ENCODE results near the gene EEF1AKMT3.

EEF1AKMT3 gene

DNA sequence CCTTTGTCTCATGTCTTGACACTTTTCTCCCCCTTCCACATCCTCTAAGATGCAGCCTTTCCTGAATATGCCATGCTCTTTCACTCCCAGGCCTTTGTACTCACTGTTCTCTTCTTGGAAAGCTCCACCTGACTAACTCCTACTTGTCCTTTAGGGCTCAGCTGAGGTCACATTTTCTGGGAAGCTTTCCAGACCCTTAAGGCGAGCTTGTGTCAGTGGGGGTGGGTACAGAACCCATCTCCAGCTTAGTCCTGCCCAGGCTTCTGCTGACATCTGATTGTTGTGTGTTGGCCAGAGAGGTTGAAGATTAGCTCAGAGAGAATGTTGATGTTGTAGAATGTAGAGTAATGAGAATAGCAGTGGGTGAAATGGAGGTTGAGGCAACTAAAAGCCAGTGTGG, 7.3 kb downstream of the EEF1AKMT3 start:
- H3K4me3 Mint-ChIP-seq = no peak overlapping the region
- no peak overlapping the region for H3K27ac Mint-ChIP-seq
- ATAC-seq (no peak), DNase-seq (no peak)
- H3K9me3 Mint-ChIP-seq = no peaks in the 10 kb centered on the region
- H3K27me3 Mint-ChIP-seq = no peaks in the 10 kb centered on the region
- H3K4me1 Mint-ChIP-seq = peaks cover 23% of the 10 kb centered on the region

DNA sequence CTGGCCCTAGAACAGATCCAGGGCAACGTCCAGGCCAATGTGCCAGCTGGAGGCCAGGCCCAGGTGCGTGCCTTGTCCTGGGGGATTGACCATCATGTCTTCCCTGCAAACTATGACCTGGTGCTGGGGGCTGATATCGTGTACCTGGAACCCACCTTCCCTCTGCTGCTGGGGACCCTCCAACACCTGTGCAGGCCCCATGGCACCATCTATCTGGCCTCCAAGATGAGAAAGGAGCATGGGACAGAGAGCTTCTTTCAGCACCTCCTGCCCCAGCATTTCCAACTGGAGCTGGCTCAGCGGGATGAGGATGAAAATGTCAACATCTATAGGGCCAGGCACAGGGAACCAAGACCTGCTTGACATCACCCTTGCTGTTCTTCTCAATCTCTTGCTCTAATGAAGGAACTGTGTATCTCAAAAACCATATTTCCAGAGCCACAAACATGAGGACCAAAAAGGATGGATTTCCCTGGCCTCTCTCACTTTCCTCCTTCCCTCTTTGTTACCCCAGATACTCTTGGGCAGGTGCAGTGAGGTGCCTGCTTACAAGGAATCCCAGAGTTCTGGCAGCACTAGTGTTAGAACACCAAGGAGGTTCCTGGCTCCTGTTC, 8.0 kb downstream of the EEF1AKMT3 start:
- no peak overlapping the region for H3K4me3 Mint-ChIP-seq
- no peaks in the 10 kb centered on the region for H3K9me3 Mint-ChIP-seq
- no peak overlapping the region for H3K27ac Mint-ChIP-seq
- ATAC-seq = no peak
- no peaks in the 10 kb centered on the region for H3K27me3 Mint-ChIP-seq
- H3K4me1 Mint-ChIP-seq = peaks cover 23% of the 10 kb centered on the region
- DNase-seq = no peak

DNA sequence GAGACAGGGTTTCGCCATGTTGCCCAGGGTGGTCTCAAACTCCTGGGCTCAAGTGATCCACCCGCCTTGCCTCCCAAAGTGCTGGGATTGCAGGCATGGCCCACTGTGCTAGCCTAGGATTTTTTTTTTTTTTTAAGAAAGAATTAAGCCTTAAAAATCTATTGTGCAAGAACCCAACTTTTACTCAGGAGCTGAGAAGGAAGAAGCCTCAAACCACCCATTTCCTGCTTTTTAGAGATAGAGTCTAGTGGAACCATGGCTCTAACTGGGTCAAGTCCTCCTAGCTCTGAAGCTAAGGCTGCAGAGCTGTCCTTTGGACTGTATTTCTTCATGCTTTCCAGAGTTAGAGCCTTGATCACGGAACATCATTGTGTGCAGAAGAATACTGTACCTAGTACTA, 8.8 kb downstream of the EEF1AKMT3 start:
- peaks cover 23% of the 10 kb centered on the region for H3K4me1 Mint-ChIP-seq
- H3K27ac Mint-ChIP-seq = no peak overlapping the region
- no peak for ATAC-seq
- H3K27me3 Mint-ChIP-seq = no peaks in the 10 kb centered on the region
- DNase-seq = no peak
- H3K9me3 Mint-ChIP-seq = no peaks in the 10 kb centered on the region
- H3K4me3 Mint-ChIP-seq = no peak overlapping the region

DNA sequence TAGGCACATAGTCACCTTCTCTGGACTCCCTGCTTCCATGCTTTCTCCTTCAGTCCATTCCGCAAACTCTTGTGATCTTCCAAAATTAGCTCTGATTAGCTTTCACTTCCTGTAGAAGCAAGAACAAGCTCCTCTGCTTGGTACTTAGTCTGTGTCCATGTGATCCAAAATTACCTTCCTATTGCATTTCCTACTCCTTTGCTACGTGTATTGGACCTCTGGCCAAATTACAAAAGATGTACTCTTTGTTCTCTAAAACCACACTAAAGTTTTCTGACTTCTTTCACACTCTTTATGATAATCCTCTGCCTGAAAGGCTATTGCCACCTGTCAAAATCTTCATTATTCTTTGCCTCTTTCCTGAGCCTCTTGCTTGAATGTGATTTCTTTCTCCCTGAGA, 9.4 kb downstream of the EEF1AKMT3 start:
- H3K4me3 Mint-ChIP-seq = no peak overlapping the region
- H3K9me3 Mint-ChIP-seq = no peaks in the 10 kb centered on the region
- ATAC-seq (no peak), DNase-seq (no peak)
- H3K4me1 Mint-ChIP-seq = peaks cover 23% of the 10 kb centered on the region
- no peaks in the 10 kb centered on the region for H3K27me3 Mint-ChIP-seq
- peak overlapping the region in 1 of 2 donors; percentile 96 for H3K27ac Mint-ChIP-seq

DNA sequence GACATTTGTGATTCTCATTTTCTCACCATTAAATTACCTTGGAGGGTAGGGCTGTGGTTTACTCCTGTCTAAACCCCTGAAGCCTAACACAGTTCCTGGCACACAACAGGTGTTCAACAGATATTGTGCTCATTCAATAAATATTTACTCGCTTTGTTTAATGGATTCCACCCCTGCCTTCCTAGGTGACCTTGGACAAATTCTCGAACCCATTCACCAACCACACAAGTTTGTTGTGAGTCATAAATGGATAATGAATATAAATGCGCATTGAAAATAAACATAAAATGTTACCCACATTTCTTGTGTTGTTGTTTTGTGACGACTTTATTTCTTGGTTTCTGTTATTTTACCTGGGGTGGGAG, 9.8 kb downstream of the EEF1AKMT3 start:
- ATAC-seq = peak; percentile 3
- no peaks in the 10 kb centered on the region for H3K27me3 Mint-ChIP-seq
- peak overlapping the region; percentile 94 to 99 for H3K4me3 Mint-ChIP-seq
- no peak for DNase-seq
- no peaks in the 10 kb centered on the region for H3K9me3 Mint-ChIP-seq
- peak overlapping the region; percentile 96 to 97 for H3K27ac Mint-ChIP-seq
- peaks cover 23% of the 10 kb centered on the region for H3K4me1 Mint-ChIP-seq

DNA sequence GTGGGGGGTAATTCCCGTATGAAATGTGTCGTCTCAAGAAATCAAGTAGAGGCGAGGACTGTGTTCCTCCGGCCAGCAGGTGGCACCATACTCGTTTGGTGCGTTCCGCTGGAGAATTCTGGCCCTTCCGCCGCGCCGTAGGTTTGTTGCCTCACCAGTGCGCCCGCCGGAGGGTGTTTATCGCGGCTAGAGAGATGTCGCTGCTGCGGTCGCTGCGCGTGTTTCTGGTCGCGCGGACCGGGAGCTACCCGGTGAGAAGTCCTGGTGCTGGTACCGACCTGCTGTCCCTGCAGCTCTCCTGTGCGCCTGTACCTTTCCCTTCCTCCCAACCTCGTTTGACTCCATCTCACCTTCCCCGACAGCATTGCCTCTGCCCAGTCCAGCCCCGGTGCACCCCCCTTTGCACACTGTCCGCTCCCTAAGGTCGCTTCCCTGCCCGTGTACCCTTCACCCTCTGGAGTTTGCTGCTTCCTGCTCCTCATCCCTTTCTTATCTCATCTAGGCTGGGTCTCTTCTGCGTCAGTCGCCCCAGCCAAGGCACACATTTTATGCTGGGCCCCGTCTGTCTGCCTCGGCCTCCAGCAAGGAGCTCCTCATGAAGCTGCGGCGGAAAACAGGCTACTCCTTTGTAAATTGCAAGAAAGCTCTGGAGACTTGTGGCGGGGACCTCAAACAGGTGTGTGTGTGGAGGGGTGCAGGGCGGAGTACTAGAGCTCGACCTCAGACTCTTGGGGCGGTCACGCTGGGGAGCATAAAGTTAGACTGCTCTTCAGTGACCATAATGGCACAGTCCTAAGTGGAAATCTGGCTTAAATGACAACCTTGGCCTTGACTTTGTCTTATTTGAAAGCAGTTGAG, 10.4 kb downstream of the EEF1AKMT3 start, which contains the start of gene TSFM:
Gene TSFM (plus strand): TSS at position 180 of the 858 bp plus-strand sequence. CDS start 15 bp downstream, at position 195.
- Mint-ChIP-seq H3K4me3 (peak within 1 kb of the TSS; percentile 94 to 99), H3K27ac (peak within 1 kb of the TSS; percentile 96 to 97), H3K27me3 (no peaks in the 10 kb centered on the region), H3K4me1 (peaks cover 23% of the 10 kb centered on the region), H3K9me3 (no peaks in the 10 kb centered on the region)
- peak; percentile 93 to 95 for DNase-seq
- ATAC-seq = peak; percentile 96

DNA sequence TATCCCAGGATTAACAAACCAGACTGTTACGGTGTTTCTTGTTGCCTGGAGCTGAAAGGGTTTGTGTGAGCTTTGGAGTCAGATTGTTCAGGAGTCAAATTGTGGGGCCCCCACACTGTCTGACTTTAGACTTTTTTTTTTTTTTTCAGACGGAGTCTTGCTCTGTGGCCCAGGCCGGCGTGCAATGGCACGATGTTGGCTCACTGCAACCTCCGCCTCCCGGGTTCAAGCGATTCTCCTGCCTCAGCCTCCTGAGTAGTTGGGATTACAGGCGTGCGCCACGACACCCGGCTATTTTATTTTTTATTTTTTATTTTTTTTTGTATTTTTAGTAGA, 11.0 kb downstream of the EEF1AKMT3 start:
- no peak for ATAC-seq
- Mint-ChIP-seq H3K27me3 (no peaks in the 10 kb centered on the region), H3K4me1 (peaks cover 23% of the 10 kb centered on the region), H3K27ac (peak overlapping the region in 1 of 2 donors; percentile 96), H3K9me3 (no peaks in the 10 kb centered on the region), H3K4me3 (peak overlapping the region; percentile 94 to 99)
- DNase-seq = no peak

DNA sequence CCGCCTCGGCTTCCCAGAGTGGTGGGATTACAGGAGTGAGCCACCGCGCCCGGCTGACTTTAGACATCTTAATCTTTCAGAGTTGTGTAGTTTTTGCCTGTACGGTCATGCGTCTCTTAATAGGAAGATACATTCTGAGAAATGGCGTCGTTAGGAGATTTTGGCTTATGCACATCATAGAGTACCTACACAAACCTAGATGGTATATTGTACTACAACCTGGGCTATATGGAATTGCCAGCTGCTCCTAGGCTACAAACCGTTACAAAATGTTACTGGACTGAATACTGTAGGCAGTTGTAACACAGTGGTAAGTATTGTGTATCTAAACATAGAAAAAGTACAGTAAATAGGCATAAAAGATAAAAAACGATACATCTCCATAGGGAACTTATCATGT, 11.4 kb downstream of the EEF1AKMT3 start:
- no peaks in the 10 kb centered on the region for H3K9me3 Mint-ChIP-seq
- DNase-seq = no peak
- H3K27me3 Mint-ChIP-seq = no peaks in the 10 kb centered on the region
- peak overlapping the region; percentile 62 to 70 for H3K4me3 Mint-ChIP-seq
- H3K27ac Mint-ChIP-seq = peak overlapping the region in 1 of 2 donors; percentile 42
- H3K4me1 Mint-ChIP-seq = peaks cover 23% of the 10 kb centered on the region
- ATAC-seq = no peak

DNA sequence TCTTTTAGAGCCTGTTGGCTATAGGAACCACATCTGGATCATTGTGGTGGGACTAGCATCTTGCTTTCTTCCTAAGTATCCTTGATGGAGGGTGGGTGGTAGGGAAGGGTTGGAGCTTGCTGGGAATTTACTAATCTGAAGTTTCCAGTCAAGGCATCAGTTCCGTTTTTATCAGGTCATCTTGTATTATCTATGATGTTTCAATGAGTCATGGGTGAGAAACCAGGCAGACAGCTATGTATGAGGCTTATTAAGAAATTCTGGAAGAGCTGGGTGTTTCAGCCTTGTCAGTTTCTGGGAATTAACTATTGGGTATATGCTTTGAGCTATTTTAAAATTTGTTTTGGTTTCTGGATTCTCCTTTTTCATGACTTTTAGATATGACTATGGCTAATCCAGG, 21.5 kb downstream of the EEF1AKMT3 start:
- DNase-seq (no peak), ATAC-seq (no peak)
- Mint-ChIP-seq H3K9me3 (no peaks in the 10 kb centered on the region), H3K4me3 (no peak overlapping the region), H3K27me3 (no peaks in the 10 kb centered on the region), H3K4me1 (peaks cover 9% of the 10 kb centered on the region), H3K27ac (no peak overlapping the region)

DNA sequence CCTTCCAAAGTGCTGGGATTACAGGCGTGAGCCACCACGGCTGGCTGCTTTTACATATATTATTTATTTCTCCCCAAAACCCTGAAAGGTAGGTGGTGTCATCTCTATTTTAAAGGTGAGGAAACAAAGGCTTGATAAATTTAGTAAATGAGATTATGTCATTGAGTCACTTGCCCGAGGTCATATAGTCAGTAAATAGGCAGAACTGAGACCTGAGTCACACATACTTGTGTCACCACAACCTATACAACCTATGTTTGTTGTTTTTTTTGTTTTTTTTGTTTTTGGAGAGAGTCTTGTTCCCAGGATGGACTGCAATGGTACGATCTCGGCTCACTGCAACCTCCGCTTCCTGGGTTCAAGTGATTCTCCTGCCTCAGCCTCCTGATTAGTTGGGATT, 22.9 kb downstream of the EEF1AKMT3 start:
- H3K9me3 Mint-ChIP-seq = no peaks in the 10 kb centered on the region
- no peak overlapping the region for H3K4me3 Mint-ChIP-seq
- H3K27ac Mint-ChIP-seq = peak overlapping the region in 1 of 2 donors; percentile 40
- H3K27me3 Mint-ChIP-seq = no peaks in the 10 kb centered on the region
- DNase-seq (no peak), ATAC-seq (no peak)
- peaks cover 9% of the 10 kb centered on the region for H3K4me1 Mint-ChIP-seq

DNA sequence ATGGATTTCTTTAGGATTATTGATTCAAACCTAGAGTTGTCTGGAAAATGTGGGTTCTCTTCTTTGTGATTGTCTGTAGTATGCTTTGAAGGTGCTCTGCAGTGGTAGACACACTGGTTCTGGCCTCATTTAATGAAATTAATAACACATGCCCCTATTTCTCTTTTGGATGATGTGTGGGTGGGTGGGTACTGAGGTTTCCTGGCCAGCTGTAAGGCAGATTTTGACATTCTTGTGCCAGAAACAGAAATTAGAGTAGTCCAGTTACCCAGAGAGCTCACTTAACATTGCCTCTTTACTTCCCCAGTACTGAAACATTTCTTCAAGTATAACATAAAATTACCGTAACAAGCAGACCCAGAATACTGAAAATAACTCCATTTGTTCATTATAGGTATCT, 24.6 kb downstream of the EEF1AKMT3 start:
- Mint-ChIP-seq H3K4me3 (no peak overlapping the region), H3K27me3 (no peaks in the 10 kb centered on the region), H3K4me1 (peaks cover 9% of the 10 kb centered on the region), H3K27ac (peak overlapping the region in 1 of 2 donors; percentile 4), H3K9me3 (no peaks in the 10 kb centered on the region)
- no peak for DNase-seq
- no peak for ATAC-seq

DNA sequence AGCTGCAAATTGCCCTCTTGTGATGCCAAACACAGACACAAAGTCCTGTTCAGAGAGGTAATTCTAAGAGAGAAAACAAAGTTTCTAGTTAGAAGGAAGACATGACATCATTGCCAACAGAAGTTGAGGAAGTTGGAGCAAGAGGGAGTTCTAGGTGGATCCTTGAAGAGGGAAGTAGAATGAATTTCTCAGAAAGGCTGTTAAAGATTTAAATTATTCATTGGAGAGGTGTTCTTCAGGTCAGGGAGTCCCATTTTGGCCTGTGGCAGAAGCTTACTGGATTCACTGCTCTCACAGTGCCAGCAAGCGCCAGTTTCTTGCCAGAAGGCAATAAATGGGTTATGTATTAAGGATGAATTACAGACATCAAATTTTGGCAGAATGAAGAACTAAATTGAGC, 25.5 kb downstream of the EEF1AKMT3 start:
- DNase-seq = no peak
- Mint-ChIP-seq H3K4me3 (no peak overlapping the region), H3K9me3 (no peaks in the 10 kb centered on the region), H3K4me1 (peaks cover 15% of the 10 kb centered on the region), H3K27ac (no peak overlapping the region), H3K27me3 (no peaks in the 10 kb centered on the region)
- ATAC-seq = no peak

DNA sequence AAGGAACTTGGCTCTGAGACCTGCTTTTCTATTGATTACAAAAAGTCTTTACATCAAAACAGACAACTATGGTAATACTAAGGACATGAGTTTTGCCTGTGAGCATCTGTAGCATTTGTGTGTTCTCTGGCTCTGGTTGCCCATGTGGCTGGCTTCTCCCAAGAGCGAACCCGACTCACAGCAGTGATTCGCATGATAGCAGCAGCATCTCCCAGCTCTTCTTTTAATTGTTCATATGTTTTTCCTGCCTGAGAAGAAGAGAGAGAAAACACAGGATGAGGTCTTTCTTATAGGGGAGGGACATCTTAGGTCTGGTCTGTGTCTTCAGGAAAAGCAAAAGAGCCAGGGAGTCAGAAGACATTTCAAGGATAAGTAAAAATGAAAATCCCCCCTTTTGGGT, 28.6 kb downstream of the EEF1AKMT3 start:
- ATAC-seq = no peak
- DNase-seq = no peak
- Mint-ChIP-seq H3K27me3 (no peaks in the 10 kb centered on the region), H3K27ac (no peak overlapping the region), H3K9me3 (no peaks in the 10 kb centered on the region), H3K4me1 (peaks cover 7% of the 10 kb centered on the region), H3K4me3 (no peak overlapping the region)

DNA sequence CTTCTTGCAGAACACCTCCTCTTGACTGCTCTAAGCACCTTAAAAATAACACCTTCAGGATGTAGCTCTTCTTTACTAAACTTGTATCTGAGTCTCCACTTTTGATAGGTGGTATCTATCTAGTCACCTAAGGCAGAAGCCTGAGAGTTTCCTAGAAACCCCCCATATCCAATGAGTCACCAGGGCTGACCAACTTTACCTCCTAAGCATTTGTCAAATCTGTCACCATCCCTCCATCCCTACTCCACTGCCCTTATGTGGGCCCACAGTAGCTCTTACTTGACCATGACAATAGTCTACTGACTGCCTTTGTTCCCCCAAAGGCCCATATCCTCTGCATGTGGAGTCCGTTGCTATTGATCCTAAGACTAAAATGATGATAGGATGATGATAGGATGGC, 30.2 kb downstream of the EEF1AKMT3 start:
- ATAC-seq (no peak), DNase-seq (no peak)
- Mint-ChIP-seq H3K27ac (peak overlapping the region in 1 of 2 donors; percentile 21), H3K9me3 (no peaks in the 10 kb centered on the region), H3K27me3 (no peaks in the 10 kb centered on the region), H3K4me1 (peaks cover 7% of the 10 kb centered on the region), H3K4me3 (no peak overlapping the region)

DNA sequence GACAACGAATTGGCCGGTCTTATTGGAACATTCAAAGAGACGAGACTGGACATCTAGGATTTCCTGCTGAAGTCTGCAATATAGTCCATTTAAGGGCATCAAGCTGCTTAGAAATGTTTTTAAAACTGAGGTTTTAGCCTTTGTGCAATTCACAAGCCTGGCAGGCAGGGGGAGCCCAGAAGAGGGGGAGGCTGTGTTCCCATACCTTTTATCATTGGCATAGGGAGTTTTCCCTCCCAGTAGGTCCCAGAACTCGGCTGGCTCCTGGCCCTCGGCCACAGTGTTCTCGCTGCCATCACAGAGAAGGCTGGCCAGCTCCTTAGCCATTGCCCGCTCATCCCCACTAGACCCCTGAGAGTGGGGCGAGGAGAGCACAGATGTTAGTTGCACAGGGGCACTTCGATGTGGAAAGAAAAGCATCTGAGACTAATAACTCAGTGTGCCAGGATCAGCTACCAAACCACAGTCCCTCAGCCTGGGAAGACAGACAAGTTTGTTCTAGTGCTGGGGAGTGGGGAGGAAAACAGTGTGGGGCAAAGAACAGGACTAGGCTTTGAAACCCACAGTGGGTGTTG, 31.0 kb downstream of the EEF1AKMT3 start:
- peaks cover 7% of the 10 kb centered on the region for H3K4me1 Mint-ChIP-seq
- DNase-seq (peak in 1 of 2 donors; percentile 23), ATAC-seq (peak; percentile 45)
- H3K9me3 Mint-ChIP-seq = no peaks in the 10 kb centered on the region
- H3K4me3 Mint-ChIP-seq = no peak overlapping the region
- H3K27ac Mint-ChIP-seq = no peak overlapping the region
- H3K27me3 Mint-ChIP-seq = no peaks in the 10 kb centered on the region

DNA sequence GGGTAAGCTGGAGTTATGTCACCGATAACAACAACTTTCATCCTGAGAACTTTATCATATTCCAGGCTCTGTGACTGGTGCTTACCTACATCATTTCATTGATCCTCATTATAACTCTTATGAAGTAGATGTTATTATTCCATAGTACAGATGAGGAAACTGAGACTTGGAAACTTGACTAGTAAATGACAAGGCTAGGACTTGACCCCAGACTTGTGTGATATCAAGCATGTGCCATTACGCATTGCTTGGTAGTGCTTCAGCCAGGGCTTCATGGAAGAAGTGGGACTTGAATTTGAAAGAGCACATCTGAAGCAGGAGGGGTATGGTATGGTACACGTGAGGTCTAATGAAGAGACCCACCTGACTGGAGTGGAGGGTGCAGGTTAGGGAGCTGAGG, 34.3 kb downstream of the EEF1AKMT3 start:
- Mint-ChIP-seq H3K27me3 (no peaks in the 10 kb centered on the region), H3K27ac (no peak overlapping the region), H3K9me3 (no peaks in the 10 kb centered on the region), H3K4me3 (no peak overlapping the region), H3K4me1 (peaks cover 7% of the 10 kb centered on the region)
- DNase-seq (no peak), ATAC-seq (no peak)
